Tibial artery (tissue), 4 donors: ENCODE data around the gene CTNND2.
"Not testable (repeated sequence)": the region's sequence is repeated elsewhere in the genome, so short reads cannot be mapped to it uniquely, and the experiment has no call there.

Experiments
- DNase-seq, 2 donors: peaks; one replicate each; pipeline ENCODE4 v3.0.0-alpha.2; 2019
- H3K27ac ChIP-seq, 2 donors: fragments of 200-600 bp; sonication (generic) in 1 of 2; 1 replicate in 1 of 2; 2 replicates in 1 of 2; pipeline ENCODE4 v1.5.1; 2018 to 2019; ENCODE audit warnings: mild to moderate bottlenecking in 1 of 2
- H3K27me3 ChIP-seq, 2 donors: fragments of 200-600 bp; sonication (generic) in 1 of 2; one replicate each; pipeline versions ENCODE4 v1.5.1 to v1.6.0; 2016 to 2019
- H3K36me3 ChIP-seq, 3 donors: fragments of 200-600 bp; sonication (generic) in 2 of 3; one replicate each; pipeline ENCODE4 v1.5.1; 2016 to 2019; ENCODE audit warnings: mild to moderate bottlenecking in 2 of 3
- H3K4me1 ChIP-seq, 4 donors: fragments of 200-600 bp; sonication (generic) in 2 of 4; 1 replicate in 3 of 4; 2 replicates in 1 of 4; pipeline ENCODE4 v1.5.1; 2016 to 2019
- H3K4me3 ChIP-seq, 2 donors: fragments of 200-600 bp; sonication (generic) in 1 of 2; 1 replicate in 1 of 2; 2 replicates in 1 of 2; pipeline ENCODE4 v1.5.1; 2018 to 2019; ENCODE audit warnings: mild to moderate bottlenecking in 2 of 2
- H3K9me3 ChIP-seq, 3 donors: fragments of 200-600 bp; sonication (generic) in 1 of 3; one replicate each; pipeline ENCODE4 v1.5.1; 2016 to 2019
- intact Hi-C: fragments of 100-400 bp; cut with DNase I; formaldehyde crosslinking; loops from one replicate; pipeline ENCODE4 v1.15.0; 2023; ENCODE audit warnings: low total_unique reads
- TF ChIP-seq, protein P1 (sequence below), 2 experiments: fragments of 200-600 bp in 1 of 2; fragments of 450-650 bp in 1 of 2; IDR thresholded peaks; one replicate each; pipeline ENCODE4 v1.5.1; 2017 to 2019; ENCODE audit warnings: antibody characterized with exemption in 2 of 2, mild to moderate bottlenecking in 1 of 2, moderate library complexity in 1 of 2

Gene CTNND2

DNA sequence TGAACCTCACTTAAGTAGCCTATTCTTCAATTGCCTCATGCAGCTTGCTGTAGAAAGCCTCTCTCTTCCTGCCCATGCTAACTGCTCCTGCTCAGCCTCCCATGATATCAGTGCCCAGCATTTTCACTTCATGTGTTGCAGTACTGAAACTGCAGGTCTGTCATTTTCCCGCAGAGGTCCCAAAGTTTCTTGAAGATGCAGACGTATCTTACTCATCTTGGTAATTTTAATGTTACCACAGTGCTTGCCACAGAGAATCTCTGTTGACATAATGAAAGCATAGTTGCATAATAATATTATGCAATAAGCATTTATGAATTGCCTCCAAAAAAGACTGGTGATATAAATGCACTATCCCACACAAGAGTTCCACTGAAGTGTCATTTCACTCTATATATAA is 582.1 kb downstream of the CTNND2 start:
- H3K27me3 ChIP-seq, result no peaks in the 10 kb centered on the region
- no peak for DNase-seq
- H3K4me1 ChIP-seq, result peaks cover 0 to 23% (median 7%) of the 10 kb centered on the region in 4 donors
- TF ChIP-seq, protein P1, sequence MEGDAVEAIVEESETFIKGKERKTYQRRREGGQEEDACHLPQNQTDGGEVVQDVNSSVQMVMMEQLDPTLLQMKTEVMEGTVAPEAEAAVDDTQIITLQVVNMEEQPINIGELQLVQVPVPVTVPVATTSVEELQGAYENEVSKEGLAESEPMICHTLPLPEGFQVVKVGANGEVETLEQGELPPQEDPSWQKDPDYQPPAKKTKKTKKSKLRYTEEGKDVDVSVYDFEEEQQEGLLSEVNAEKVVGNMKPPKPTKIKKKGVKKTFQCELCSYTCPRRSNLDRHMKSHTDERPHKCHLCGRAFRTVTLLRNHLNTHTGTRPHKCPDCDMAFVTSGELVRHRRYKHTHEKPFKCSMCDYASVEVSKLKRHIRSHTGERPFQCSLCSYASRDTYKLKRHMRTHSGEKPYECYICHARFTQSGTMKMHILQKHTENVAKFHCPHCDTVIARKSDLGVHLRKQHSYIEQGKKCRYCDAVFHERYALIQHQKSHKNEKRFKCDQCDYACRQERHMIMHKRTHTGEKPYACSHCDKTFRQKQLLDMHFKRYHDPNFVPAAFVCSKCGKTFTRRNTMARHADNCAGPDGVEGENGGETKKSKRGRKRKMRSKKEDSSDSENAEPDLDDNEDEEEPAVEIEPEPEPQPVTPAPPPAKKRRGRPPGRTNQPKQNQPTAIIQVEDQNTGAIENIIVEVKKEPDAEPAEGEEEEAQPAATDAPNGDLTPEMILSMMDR (IDR thresholded peaks at IDR 0.05), result no peak
- no peak overlapping the region for H3K4me3 ChIP-seq
- no peak overlapping the region for H3K27ac ChIP-seq
- no peaks in the 10 kb centered on the region for H3K36me3 ChIP-seq
- H3K9me3 ChIP-seq, result no peaks in the 10 kb centered on the region
- intact Hi-C loops, result no loop called here

DNA sequence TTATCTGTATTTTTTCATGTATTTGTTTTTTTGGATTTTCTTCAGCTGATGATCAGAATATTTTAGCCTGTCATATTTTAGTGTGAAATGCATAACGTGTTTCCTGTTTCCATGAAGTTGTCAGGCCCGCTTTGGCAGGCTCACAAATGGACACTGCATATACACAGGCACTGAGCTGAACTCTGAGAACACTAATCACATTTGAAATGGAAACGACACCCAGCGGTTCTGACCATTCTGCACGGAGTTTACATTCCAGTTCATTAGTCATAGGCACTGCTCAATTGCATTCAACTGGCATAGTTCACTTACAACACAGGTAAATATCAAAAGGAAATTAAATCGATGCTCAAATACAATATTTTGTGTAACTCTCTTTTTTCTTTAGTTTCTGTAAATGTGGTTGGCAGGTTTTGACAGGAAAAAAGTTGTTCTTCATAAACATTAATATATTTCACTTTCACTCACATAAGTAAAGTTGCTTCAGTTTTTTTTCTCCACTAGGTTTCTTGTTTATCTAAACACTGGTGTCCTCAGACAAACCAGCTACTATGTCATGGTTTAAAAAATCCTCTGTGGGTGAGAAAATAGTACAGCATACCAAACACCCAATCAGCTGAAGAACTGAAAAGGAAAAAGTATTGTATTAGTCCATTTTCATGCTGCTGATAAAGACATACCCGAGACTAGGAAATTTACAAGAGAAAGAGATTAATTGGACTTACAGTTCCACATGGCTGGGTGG is 584.2 kb downstream of the CTNND2 start:
- intact Hi-C loops, result no loop called here
- H3K4me3 ChIP-seq, result no peak overlapping the region
- H3K27ac ChIP-seq, result no peak overlapping the region
- no peak for DNase-seq
- H3K4me1 ChIP-seq, result peaks cover 0 to 14% (median 7%) of the 10 kb centered on the region in 4 donors
- no peaks in the 10 kb centered on the region for H3K36me3 ChIP-seq
- TF ChIP-seq, protein P1 (IDR thresholded peaks at IDR 0.05), result no peak
- H3K9me3 ChIP-seq, result no peaks in the 10 kb centered on the region
- no peaks in the 10 kb centered on the region for H3K27me3 ChIP-seq

DNA sequence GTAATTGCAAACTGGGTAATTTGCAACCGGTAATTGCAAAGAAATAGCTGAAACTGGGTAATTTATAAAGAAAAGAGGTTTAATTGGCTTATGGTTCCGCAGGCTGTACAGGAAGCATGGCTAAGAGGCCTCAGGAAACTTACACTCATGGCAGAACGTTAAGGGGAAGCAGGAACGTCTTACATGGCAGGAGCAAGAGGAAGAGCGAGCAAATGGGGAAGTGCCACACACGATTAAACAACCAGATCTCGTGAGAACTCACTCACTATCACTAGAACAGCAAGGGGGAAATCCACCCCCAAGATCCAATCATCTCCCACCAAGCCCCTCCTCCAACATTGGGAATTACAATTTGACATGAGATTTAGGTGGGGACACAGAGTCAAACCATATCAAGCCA is 590.6 kb downstream of the CTNND2 start:
- H3K27ac ChIP-seq, DNase-seq, intact Hi-C loops, H3K36me3 ChIP-seq, H3K27me3 ChIP-seq, H3K9me3 ChIP-seq, H3K4me3 ChIP-seq, H3K4me1 ChIP-seq: not testable (repeated sequence)

DNA sequence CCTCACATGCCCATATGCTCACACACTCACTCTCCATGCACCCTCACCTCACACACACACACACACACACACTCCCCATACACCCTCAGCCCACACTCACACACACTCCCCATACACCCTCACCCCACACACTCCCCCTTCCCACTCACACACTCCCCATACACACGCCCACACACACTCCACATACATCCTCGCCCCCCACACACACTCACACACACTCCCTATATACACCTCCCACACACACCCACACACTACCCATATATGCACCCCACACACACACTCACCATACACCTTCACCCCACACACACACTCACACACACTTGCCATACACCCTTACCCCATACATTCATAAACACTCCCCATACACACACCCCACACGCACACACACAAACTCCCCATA is 592.5 kb downstream of the CTNND2 start:
- intact Hi-C loops, result no loop called here
- Histone ChIP-seq H3K27ac (no peak overlapping the region), H3K36me3 (no peaks in the 10 kb centered on the region), H3K27me3 (no peaks in the 10 kb centered on the region), H3K4me3 (no peak overlapping the region), H3K4me1 (no peaks in the 10 kb centered on the region), H3K9me3 (no peaks in the 10 kb centered on the region)
- TF ChIP-seq, protein P1 (IDR thresholded peaks at IDR 0.05), result no peak
- DNase-seq, result no peak

DNA sequence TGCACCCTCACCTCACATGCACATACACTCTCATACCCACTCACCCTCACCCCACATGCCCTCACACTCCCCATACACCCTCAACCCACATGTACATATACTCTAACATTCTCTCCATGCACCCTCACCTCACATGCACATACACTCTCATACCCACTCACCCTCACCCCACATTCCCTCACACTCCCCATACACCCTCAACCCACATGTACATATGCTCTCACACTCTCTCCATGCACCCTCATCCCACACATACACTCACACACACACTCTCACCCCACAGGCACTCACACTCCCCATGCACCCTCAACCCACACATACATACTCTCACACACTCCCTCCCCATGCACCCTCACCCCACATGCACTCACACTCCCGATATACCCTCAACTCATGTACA is 593.0 kb downstream of the CTNND2 start:
- TF ChIP-seq, protein P1 (IDR thresholded peaks at IDR 0.05), result no peak
- no peaks in the 10 kb centered on the region for H3K9me3 ChIP-seq
- no peaks in the 10 kb centered on the region for H3K27me3 ChIP-seq
- no peak for DNase-seq
- intact Hi-C loops, result no loop called here
- no peak overlapping the region for H3K4me3 ChIP-seq
- no peaks in the 10 kb centered on the region for H3K36me3 ChIP-seq
- no peak overlapping the region for H3K27ac ChIP-seq
- no peaks in the 10 kb centered on the region for H3K4me1 ChIP-seq

DNA sequence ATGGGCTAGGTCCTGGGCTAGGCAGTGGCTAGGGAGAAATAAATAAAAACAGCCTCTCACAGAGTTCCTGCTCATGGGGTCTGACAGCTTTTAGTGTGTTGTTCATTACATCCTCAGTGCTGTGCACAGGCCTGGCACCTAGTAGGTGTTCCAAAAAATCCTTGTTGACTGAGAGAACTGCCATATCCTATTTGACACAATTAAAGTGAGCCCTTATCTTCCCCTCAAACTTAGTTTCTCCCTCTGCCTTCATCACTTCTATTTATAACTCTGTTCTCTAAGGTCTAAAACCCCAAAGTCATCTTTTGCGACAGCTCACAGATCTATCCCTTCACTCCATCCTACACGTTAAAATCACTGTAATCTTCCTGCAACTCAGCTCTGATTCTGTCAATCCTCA is 594.1 kb downstream of the CTNND2 start:
- no peak for DNase-seq
- no peaks in the 10 kb centered on the region for H3K36me3 ChIP-seq
- no peaks in the 10 kb centered on the region for H3K27me3 ChIP-seq
- H3K4me1 ChIP-seq, result no peaks in the 10 kb centered on the region
- H3K4me3 ChIP-seq, result no peak overlapping the region
- no peak overlapping the region for H3K27ac ChIP-seq
- intact Hi-C loops, result no loop called here
- TF ChIP-seq, protein P1 (IDR thresholded peaks at IDR 0.05), result no peak
- no peaks in the 10 kb centered on the region for H3K9me3 ChIP-seq
